ENCODE results near the gene CACNA1S. TPM values are rescaled to one million over a fixed set of nuclear protein-coding genes. Genes with fewer than 3 reads are reported as not detected.

CACNA1S gene
- total RNA-seq, 1 donor from 2014 or later: 0.08 TPM

DNA sequence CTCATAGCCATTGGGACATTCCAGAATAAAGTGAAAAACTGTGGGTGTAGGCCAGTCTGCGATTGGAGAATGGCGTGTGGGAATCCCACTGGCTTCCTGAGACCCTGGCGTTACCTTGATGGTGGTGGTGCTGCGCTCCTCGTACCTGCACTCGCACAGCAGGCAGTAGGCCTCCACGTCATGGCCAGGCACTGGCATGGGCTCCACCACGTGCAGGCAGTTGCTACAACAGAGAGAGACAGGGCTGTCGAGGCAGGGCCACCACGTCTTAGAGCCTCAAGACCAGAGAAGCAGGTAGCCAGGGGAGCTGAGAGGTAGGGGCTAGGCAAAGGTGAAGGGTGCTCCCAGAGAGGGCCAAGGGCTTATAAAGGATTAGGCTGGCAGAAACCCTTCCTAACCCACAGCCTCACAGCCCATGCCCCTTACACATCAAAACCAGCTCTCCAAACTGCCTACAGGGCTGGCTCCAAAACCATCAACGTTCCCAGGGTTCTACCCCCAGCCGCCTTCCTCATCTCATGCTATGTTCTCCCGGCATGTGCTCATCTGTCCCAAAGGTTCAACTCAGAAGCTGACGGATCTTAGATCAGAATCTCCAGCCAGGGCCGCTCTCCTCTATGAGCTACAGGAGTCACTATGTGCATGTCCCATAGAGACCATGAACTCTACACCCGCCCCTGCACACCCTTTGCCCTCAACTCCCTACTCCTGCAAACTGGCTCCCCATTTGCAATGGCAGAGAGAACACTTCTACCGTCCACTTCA lies 34.6 kb upstream of the CACNA1S start:
- H3K4me3 Mint-ChIP-seq (ENCODE audit: unreplicated experiment): peak overlapping the region; percentile 48
- TF ChIP-seq CTCF (IDR thresholded peaks at IDR 0.05; ENCODE audit: unreplicated experiment): no peak
- peaks cover 65% of the 10 kb centered on the region for H3K36me3 Mint-ChIP-seq (ENCODE audit: low read depth, unreplicated experiment)
- H3K27ac Mint-ChIP-seq (ENCODE audit: unreplicated experiment): no peak overlapping the region
- H3K27me3 Mint-ChIP-seq (ENCODE audit: unreplicated experiment): peaks cover 8% of the 10 kb centered on the region
- no peaks in the 10 kb centered on the region for H3K4me1 Mint-ChIP-seq (ENCODE audit: unreplicated experiment)
- H3K9me3 Mint-ChIP-seq (ENCODE audit: unreplicated experiment): no peaks in the 10 kb centered on the region
- DNase-seq (ENCODE audit: low spot score): no peak

DNA sequence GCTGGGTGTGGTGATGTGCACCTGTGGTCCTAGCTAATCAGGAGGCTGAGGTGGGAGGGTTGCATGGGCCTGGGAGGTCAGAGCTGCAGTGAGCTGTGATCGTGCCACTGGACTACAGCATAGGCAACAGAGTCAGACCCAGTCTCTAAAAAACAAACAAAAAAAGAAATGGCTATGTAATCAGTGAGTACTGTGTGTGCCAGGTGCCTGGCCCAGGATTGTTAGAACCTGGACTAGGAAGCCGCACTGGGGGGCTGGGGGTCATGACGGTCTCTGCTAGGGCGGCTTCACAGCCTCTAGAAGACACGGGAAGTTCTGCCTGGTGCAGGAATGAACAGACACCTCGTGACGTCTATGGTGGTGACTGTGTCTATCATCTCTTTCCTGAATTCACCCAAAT lies 33.6 kb upstream of the CACNA1S start:
- DNase-seq (ENCODE audit: low spot score): no peak

DNA sequence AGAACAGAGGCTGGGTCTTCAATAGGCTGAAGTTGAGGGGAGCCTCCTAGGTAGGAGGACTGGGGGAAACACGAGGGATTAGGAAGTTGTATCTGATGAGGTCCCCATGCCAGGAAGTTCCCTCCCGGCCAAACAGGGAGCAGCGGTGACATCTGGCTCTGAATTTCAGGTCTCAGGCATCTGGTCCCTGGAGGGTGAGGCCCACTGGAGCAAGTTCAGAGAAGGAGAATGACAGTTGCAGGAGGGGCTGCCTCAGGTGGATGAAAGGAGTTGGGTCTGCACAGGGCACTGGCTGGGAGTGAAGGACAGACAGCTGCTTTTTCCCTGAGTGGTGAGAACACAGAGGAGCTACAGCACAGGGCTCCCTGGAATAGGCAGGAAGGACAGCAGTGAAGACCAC lies 32.9 kb upstream of the CACNA1S start:
- Mint-ChIP-seq H3K9me3 (ENCODE audit: unreplicated experiment) (no peaks in the 10 kb centered on the region), H3K36me3 (ENCODE audit: low read depth, unreplicated experiment) (peaks cover 69% of the 10 kb centered on the region), H3K27ac (ENCODE audit: unreplicated experiment) (no peak overlapping the region), H3K4me1 (ENCODE audit: unreplicated experiment) (peaks cover 3% of the 10 kb centered on the region), H3K27me3 (ENCODE audit: unreplicated experiment) (peaks cover 9% of the 10 kb centered on the region), H3K4me3 (ENCODE audit: unreplicated experiment) (no peak overlapping the region)
- no peak for TF ChIP-seq CTCF (IDR thresholded peaks at IDR 0.05; ENCODE audit: unreplicated experiment)
- no peak for DNase-seq (ENCODE audit: low spot score)

More for the DNA sequence above, 33.6 kb upstream of the CACNA1S start:
- TF ChIP-seq CTCF (IDR thresholded peaks at IDR 0.05; ENCODE audit: unreplicated experiment): no peak
- H3K4me1 Mint-ChIP-seq (ENCODE audit: unreplicated experiment): peaks cover 2% of the 10 kb centered on the region
- peaks cover 9% of the 10 kb centered on the region for H3K27me3 Mint-ChIP-seq (ENCODE audit: unreplicated experiment)
- peaks cover 69% of the 10 kb centered on the region for H3K36me3 Mint-ChIP-seq (ENCODE audit: low read depth, unreplicated experiment)
- H3K27ac Mint-ChIP-seq (ENCODE audit: unreplicated experiment): no peak overlapping the region
- no peaks in the 10 kb centered on the region for H3K9me3 Mint-ChIP-seq (ENCODE audit: unreplicated experiment)
- H3K4me3 Mint-ChIP-seq (ENCODE audit: unreplicated experiment): no peak overlapping the region

DNA sequence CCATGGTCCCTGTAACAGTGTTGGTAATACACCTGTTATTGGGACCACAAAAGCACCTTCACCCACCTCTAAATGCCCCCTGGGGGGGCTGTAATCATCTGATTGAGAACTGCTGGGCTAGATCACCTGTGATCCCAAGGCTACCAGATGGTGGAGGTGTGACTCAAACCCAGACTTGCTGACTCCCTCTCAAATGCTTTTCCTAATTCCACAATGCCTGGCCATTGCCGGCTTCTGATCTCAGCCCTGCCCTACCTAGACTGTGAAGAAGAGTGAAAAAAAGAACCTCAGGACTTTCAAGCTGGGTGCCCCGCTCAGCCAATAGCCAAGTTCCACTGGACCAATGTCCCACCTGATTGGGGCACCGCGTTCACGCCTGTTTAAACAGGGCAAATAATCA lies 32.5 kb upstream of the CACNA1S start:
- peaks cover 73% of the 10 kb centered on the region for H3K36me3 Mint-ChIP-seq (ENCODE audit: low read depth, unreplicated experiment)
- no peak overlapping the region for H3K27ac Mint-ChIP-seq (ENCODE audit: unreplicated experiment)
- H3K4me1 Mint-ChIP-seq (ENCODE audit: unreplicated experiment): peaks cover 3% of the 10 kb centered on the region
- peaks cover 9% of the 10 kb centered on the region for H3K27me3 Mint-ChIP-seq (ENCODE audit: unreplicated experiment)
- H3K9me3 Mint-ChIP-seq (ENCODE audit: unreplicated experiment): no peaks in the 10 kb centered on the region
- DNase-seq (ENCODE audit: low spot score): no peak
- H3K4me3 Mint-ChIP-seq (ENCODE audit: unreplicated experiment): peak overlapping the region; percentile 21
- no peak for TF ChIP-seq CTCF (IDR thresholded peaks at IDR 0.05; ENCODE audit: unreplicated experiment)
